HepG2 (cell line): ENCODE data around the gene HPS1. TPM values are rescaled to one million over a fixed set of nuclear protein-coding genes. Genes with fewer than 3 reads are reported as not detected.

Source experiments
- ATAC-seq: fragments of 200-7000 bp; cut with Tn5 transposase; 3 replicates; pipeline ENCODE4 v1.9.1; 2020; ENCODE audit warnings: mild to moderate bottlenecking, moderate library complexity
- BruUV-seq: library from RNA; stranded (reverse); fragments of 400-500 nt; replicated peaks from 2 replicates; lab custom pipeline; 2021; lab: Mats Ljungman, UMichigan
- CTCF ChIA-PET: fragments of 300-600 bp; formaldehyde crosslinking; extraction: SDS; loops from one replicate; lab custom pipeline; 2021; ENCODE audit warnings: low total read pairs, inconsistent platforms, low intra/inter-chr PET ratio; lab: Yijun Ruan, JAX
- POLR2A ChIA-PET: fragments of 350-600 bp; sonication (Branson Sonifier 250); formaldehyde crosslinking; loops from one replicate; lab custom pipeline; 2020; ENCODE audit warnings: antibody characterized with exemption, inconsistent platforms; lab: Yijun Ruan, JAX
- DNase-seq: peaks from one replicate; pipeline ENCODE4 v3.0.0-alpha.2; 2015; ENCODE audit warnings: low spot score
- FAIRE-seq: peaks from 3 replicates; lab custom pipeline; 2011; peaks lifted over from hg19 to GRCh38; lab: Jason Lieb, UNC
- H2AFZ ChIP-seq: one replicate; pipeline ENCODE4 v1.6.1; 2011; ENCODE audit warnings: low read length, inconsistent platforms
- H3K27ac ChIP-seq: fragments of 300-600 bp; 3 replicates; pipeline ENCODE4 v1.8.0; 2011; ENCODE audit warnings: mixed run types, mild to moderate bottlenecking, mixed read lengths, low read length, inconsistent platforms; ENCODE audit not compliant: insufficient read depth; ENCODE audit errors: extremely low read length
- H3K27me3 ChIP-seq, 2 experiments: fragments of 200-600 bp in 1 of 2; 2 replicates in 1 of 2; 3 replicates in 1 of 2; pipeline versions ENCODE4 v1.6.0 to v1.8.0; 2011; ENCODE audit warnings: low read length in 2 of 2, mild to moderate bottlenecking in 2 of 2, moderate library complexity in 2 of 2, inconsistent platforms in 1 of 2; ENCODE audit not compliant: insufficient read depth in 2 of 2, control insufficient read depth in 1 of 2
- H3K36me3 ChIP-seq, 2 experiments: fragments of 200-600 bp in 1 of 2; replicated peaks in 1 of 2; 2 replicates in 1 of 2; 3 replicates in 1 of 2; pipeline versions ENCODE4 v1.5.1 to v1.8.0; 2011; ENCODE audit warnings: low read length in 2 of 2, inconsistent platforms in 1 of 2; ENCODE audit not compliant: insufficient read depth in 2 of 2, control insufficient read depth in 1 of 2
- H3K4me1 ChIP-seq: 2 replicates; pipeline ENCODE4 v1.5.1; 2012; ENCODE audit warnings: low read length, inconsistent platforms; ENCODE audit not compliant: insufficient read depth
- H3K4me2 ChIP-seq: 2 replicates; pipeline ENCODE4 v1.6.0; 2011; ENCODE audit warnings: low read depth, low read length, inconsistent platforms
- H3K4me3 ChIP-seq, 3 experiments: fragments of 200-600 bp in 1 of 3; sonication (generic), shearing (Covaris generic) in 1 of 3; replicated peaks in 1 of 3; 2 replicates each; pipeline ENCODE4 v1.5.1; 2011 to 2016; ENCODE audit warnings: low read length in 3 of 3, inconsistent platforms in 2 of 3, low read depth in 2 of 3, mild to moderate bottlenecking in 2 of 3, control low read depth in 1 of 3, mixed read lengths in 1 of 3; ENCODE audit not compliant: insufficient read depth in 1 of 3
- H3K79me2 ChIP-seq: one replicate; pipeline ENCODE4 v1.6.1; 2011; ENCODE audit warnings: low read length, inconsistent platforms; ENCODE audit not compliant: insufficient read depth
- H3K9ac ChIP-seq: 2 replicates; pipeline ENCODE4 v1.6.0; 2011; ENCODE audit warnings: mild to moderate bottlenecking, low read depth, low read length, inconsistent platforms; ENCODE audit not compliant: insufficient read depth
- H3K9me3 ChIP-seq: 2 replicates; pipeline ENCODE4 v1.5.1; 2012; ENCODE audit warnings: mild to moderate bottlenecking, low read length
- H4K20me1 ChIP-seq: 2 replicates; pipeline ENCODE4 v1.6.0; 2011; ENCODE audit warnings: inconsistent platforms, mild to moderate bottlenecking, low read length, moderate library complexity; ENCODE audit not compliant: insufficient read depth
- FIP1L1 ChIP-seq: fragments of 200-400 bp; formaldehyde crosslinking; IDR thresholded peaks from 2 replicates; pipeline ENCODE4 v1.6.1; 2018; ENCODE audit warnings: low read depth, mild to moderate bottlenecking, low read length, moderate library complexity, borderline replicate concordance; ENCODE audit not compliant: insufficient read depth
- FOXK2 ChIP-seq: fragments of 450-650 bp; IDR thresholded peaks from 2 replicates; pipeline ENCODE4 v1.6.1; 2016
- NPAS2 ChIP-seq: sonication (generic); formaldehyde crosslinking; IDR thresholded peaks from 2 replicates; pipeline ENCODE4 v1.8.0; 2022; ENCODE audit warnings: mild to moderate bottlenecking, missing genetic modification reagents, borderline replicate concordance
- NR2F2 ChIP-seq: IDR thresholded peaks from 2 replicates; pipeline ENCODE4 v1.6.1; 2012; ENCODE audit warnings: low read depth, inconsistent platforms, borderline replicate concordance
- ZMYM4 ChIP-seq: sonication (generic); formaldehyde crosslinking; IDR thresholded peaks from 2 replicates; pipeline ENCODE4 v1.8.1; 2023; ENCODE audit warnings: mild to moderate bottlenecking, missing genetic modification reagents
- ZNF205 ChIP-seq: IDR thresholded peaks from 2 replicates; pipeline ENCODE4 v1.6.1; 2018; ENCODE audit warnings: missing biosample characterization, missing genetic modification reagents
- ZNF225 ChIP-seq: sonication (generic); formaldehyde crosslinking; IDR thresholded peaks from 2 replicates; pipeline ENCODE4 v1.4.0; 2020; ENCODE audit warnings: mild to moderate bottlenecking, missing genetic modification reagents
- ZNF451 ChIP-seq: sonication (generic); formaldehyde crosslinking; IDR thresholded peaks from 2 replicates; pipeline ENCODE4 v1.5.0; 2020; ENCODE audit warnings: mild to moderate bottlenecking, missing genetic modification reagents
- WGBS: methylation state at CpG from one replicate; pipeline ENCODE4 v1.1.6; 2017; ENCODE audit warnings: low lambda C conversion rate; 5-methylcytosine and 5-hydroxymethylcytosine counted together
- in situ Hi-C: cut with HindIII; loops from 2 replicates; pipeline ENCODE4 v1.10.0; 2017; ENCODE audit warnings: low pct_unique_long_range_greater_than_20kb; ENCODE audit not compliant: extremely low pct_ligation_motif_present
- intact Hi-C: fragments of 100-400 bp; cut with micrococcal nuclease; formaldehyde crosslinking; loops from one replicate; pipeline ENCODE4 v1.10.0; 2022; ENCODE audit not compliant: unreplicated experiment
- polyA plus RNA-seq, 8 experiments: library from polyadenylated mRNA; depleted of rRNA in 3 of 8; stranded (reverse) in 7 of 8; unstranded in 1 of 8; fragments of >200 nt; fragmentation: Illumina TruSeq in 4 of 8; extraction: Trizol in 4 of 8; gene quantifications; 2 replicates each; pipeline versions ENCODE4 v1.2.1 to v1.2.3, GENCODE V29; 2011 to 2016; ENCODE audit warnings: low read depth in 4 of 8, missing spikeins in 1 of 8, mixed read lengths in 1 of 8; ENCODE audit not compliant: insufficient read depth in 1 of 8
- total RNA-seq, 5 experiments: library from RNA; depleted of rRNA; stranded (reverse); fragments of >200 nt; fragmentation: Illumina TruSeq; extraction: Trizol; gene quantifications; 2 replicates each; pipeline ENCODE4 v1.2.3, GENCODE V29; 2016; ENCODE audit warnings: low read depth in 1 of 5
- TF ChIP-seq, protein P1 (sequence below): sonication (generic); formaldehyde crosslinking; IDR thresholded peaks from 2 replicates; pipeline ENCODE4 v1.5.0; 2020; ENCODE audit warnings: mild to moderate bottlenecking, low read depth, missing genetic modification reagents, borderline replicate concordance
- TF ChIP-seq, protein P2 (sequence below): sonication (generic); formaldehyde crosslinking; IDR thresholded peaks from 2 replicates; pipeline ENCODE4 v1.9.0; 2021; ENCODE audit warnings: missing genetic modification reagents, borderline replicate concordance
- TF ChIP-seq, protein P3 (sequence below): sonication (generic); formaldehyde crosslinking; IDR thresholded peaks from 2 replicates; pipeline ENCODE4 v1.4.0; 2020; ENCODE audit warnings: mild to moderate bottlenecking, missing genetic modification reagents

Gene HPS1
- total and polyA plus RNA-seq, 2 of the 13 experiments (the other 11 are each of a cell fraction or from before 2014, with no cell fraction given) = 24.6 to 25.8 TPM

DNA sequence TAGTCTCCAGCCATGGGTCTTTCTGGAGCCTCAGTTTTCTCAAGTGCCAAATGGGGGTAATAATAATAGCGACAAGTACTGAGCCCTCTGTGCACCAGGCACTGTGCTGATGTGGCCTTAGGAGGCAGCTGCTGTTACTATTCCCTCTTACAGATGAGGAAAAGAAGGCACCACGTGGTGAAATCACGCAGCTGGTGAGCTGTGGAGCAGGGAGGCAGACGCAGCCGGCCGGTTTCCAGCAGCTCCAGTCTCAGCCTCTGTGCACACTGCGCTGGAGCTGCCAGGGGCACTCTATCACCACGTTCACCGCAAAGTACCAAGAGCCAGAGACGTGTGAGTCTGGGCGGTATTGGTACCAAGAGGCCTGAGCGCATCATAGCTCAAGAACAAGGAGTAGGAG, 41.3 kb downstream of the HPS1 start:
- intact Hi-C loops = no loop called here
- Histone ChIP-seq H3K79me2 (no peaks in the 10 kb centered on the region), H3K9ac (no peak overlapping the region), H4K20me1 (no peaks in the 10 kb centered on the region), H3K4me3 (no peak overlapping the region), H3K36me3 (no peaks in the 10 kb centered on the region), H3K4me2 (no peak overlapping the region), H3K27me3 (no peaks in the 10 kb centered on the region), H3K4me1 (no peaks in the 10 kb centered on the region), H3K27ac (no peak overlapping the region), H3K9me3 (no peaks in the 10 kb centered on the region), H2AFZ (no peak overlapping the region)
- POLR2A ChIA-PET = interaction anchor here (1.0 to 1.3 kb wide), 2 partner anchors 9 to 10 kb away, joined by 3 to 4 read pairs; partner anchors contain the start of gene PYROXD2
- CTCF ChIA-PET = no interaction called here
- in situ Hi-C loops = no loop called here
- FAIRE-seq = no peak
- DNase-seq = no peak
- ATAC-seq = no peak
- WGBS = 77% methylated on average over 10 of the region's 12 CpGs
- TF ChIP-seq ZNF225 (CRISPR knock-in tag) (no peak), ZMYM4 (no peak), FIP1L1 (no peak)
- TF ChIP-seq, protein P1, sequence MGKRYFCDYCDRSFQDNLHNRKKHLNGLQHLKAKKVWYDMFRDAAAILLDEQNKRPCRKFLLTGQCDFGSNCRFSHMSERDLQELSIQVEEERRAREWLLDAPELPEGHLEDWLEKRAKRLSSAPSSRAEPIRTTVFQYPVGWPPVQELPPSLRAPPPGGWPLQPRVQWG (CRISPR knock-in tag) = no peak
- no TSS peak for BruUV-seq

DNA sequence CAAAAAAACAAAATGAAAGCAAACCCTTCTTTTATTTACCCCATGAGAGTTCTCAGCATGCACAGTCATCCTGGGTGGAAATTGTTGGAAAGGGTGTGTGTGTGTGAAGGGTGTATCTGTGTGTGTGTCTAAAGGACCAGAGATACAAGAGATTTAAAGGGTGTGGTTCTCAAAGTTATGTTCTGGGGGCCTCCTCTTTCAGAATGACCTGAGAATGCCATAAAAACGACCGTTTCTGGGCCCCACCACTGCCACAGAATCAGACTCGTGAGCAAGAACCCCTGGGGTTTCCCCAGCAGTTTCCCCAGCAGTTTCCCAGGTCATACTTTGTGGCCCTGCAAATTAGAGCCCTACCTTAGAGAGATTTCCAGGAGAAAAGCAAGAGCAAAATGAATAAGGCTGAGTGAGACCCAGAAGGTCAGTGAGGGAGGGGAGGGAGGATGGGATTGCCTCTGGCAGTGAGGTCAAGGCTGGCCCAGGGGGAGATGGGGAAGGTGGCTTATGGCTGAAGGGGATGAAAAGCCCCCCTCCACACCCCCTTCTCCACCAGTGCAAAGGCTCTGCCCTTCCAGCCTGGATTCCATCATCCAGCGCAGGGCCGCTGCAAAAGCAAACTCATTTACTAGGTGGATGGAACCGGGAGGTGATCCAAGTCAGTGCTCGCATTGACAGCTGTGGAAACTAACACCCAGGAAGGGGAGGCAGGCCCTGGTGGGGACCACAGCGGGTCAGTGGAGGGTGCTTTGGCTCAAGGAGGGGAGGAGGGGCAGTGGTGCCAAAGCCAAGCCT, 42.0 kb downstream of the HPS1 start:
- POLR2A ChIA-PET = interaction anchor here (1.0 to 1.3 kb wide), 2 partner anchors 10 kb away, joined by 3 to 6 read pairs; partner anchors contain the start of gene PYROXD2
- H3K4me3 ChIP-seq = no peak overlapping the region
- no peaks in the 10 kb centered on the region for H3K4me1 ChIP-seq
- DNase-seq (no peak), FAIRE-seq (no peak), ATAC-seq (no peak)
- 54% methylated on average over 8 of the region's 8 CpGs for WGBS
- H3K36me3 ChIP-seq = no peaks in the 10 kb centered on the region
- H3K27ac ChIP-seq = no peak overlapping the region
- in situ Hi-C loops = no loop called here
- no TSS peak for BruUV-seq
- no peaks in the 10 kb centered on the region for H3K9me3 ChIP-seq
- H3K4me2 ChIP-seq = no peak overlapping the region
- no peaks in the 10 kb centered on the region for H3K27me3 ChIP-seq
- intact Hi-C loops = no loop called here
- H2AFZ ChIP-seq = no peak overlapping the region
- CTCF ChIA-PET = no interaction called here
- H3K9ac ChIP-seq = no peak overlapping the region
- H4K20me1 ChIP-seq = no peaks in the 10 kb centered on the region
- no peaks in the 10 kb centered on the region for H3K79me2 ChIP-seq
- TF ChIP-seq, protein P2, sequence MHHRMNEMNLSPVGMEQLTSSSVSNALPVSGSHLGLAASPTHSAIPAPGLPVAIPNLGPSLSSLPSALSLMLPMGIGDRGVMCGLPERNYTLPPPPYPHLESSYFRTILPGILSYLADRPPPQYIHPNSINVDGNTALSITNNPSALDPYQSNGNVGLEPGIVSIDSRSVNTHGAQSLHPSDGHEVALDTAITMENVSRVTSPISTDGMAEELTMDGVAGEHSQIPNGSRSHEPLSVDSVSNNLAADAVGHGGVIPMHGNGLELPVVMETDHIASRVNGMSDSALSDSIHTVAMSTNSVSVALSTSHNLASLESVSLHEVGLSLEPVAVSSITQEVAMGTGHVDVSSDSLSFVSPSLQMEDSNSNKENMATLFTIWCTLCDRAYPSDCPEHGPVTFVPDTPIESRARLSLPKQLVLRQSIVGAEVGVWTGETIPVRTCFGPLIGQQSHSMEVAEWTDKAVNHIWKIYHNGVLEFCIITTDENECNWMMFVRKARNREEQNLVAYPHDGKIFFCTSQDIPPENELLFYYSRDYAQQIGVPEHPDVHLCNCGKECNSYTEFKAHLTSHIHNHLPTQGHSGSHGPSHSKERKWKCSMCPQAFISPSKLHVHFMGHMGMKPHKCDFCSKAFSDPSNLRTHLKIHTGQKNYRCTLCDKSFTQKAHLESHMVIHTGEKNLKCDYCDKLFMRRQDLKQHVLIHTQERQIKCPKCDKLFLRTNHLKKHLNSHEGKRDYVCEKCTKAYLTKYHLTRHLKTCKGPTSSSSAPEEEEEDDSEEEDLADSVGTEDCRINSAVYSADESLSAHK (CRISPR knock-in tag) = no peak
- TF ChIP-seq ZNF205 = no peak
- no peak for TF ChIP-seq NR2F2
- no peak for TF ChIP-seq FOXK2
- no peak for TF ChIP-seq ZNF451 (CRISPR knock-in tag)
- TF ChIP-seq, protein P3, sequence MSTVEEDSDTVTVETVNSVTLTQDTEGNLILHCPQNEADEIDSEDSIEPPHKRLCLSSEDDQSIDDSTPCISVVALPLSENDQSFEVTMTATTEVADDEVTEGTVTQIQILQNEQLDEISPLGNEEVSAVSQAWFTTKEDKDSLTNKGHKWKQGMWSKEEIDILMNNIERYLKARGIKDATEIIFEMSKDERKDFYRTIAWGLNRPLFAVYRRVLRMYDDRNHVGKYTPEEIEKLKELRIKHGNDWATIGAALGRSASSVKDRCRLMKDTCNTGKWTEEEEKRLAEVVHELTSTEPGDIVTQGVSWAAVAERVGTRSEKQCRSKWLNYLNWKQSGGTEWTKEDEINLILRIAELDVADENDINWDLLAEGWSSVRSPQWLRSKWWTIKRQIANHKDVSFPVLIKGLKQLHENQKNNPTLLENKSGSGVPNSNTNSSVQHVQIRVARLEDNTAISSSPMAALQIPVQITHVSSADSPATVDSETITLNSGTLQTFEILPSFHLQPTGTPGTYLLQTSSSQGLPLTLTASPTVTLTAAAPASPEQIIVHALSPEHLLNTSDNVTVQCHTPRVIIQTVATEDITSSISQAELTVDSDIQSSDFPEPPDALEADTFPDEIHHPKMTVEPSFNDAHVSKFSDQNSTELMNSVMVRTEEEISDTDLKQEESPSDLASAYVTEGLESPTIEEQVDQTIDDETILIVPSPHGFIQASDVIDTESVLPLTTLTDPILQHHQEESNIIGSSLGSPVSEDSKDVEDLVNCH = no peak
- no peak for TF ChIP-seq NPAS2 (CRISPR knock-in tag)
